HG03432 (cell line): ENCODE data around the gene CABP1.
"Not testable (repeated sequence)": the region's sequence is repeated elsewhere in the genome, so short reads cannot be mapped to it uniquely, and the experiment has no call there.

Experiments
- ATAC-seq: cut with Tn5 transposase; IDR thresholded peaks from one replicate; pipeline ENCODE4 v1.9.1; 2021; ENCODE audit warnings: mild to moderate bottlenecking, moderate library complexity; ENCODE audit not compliant: unreplicated experiment

CABP1 gene

GRCh38 chr12:120663741-120664140, 23.3 kb downstream of the CABP1 start:
- ATAC-seq = no peak

GRCh38 chr12:120666571-120667390, 26.4 kb downstream of the CABP1 start:
- ATAC-seq = no peak

GRCh38 chr12:120668091-120668867, 27.9 kb downstream of the CABP1 start:
- no peak for ATAC-seq

DNA sequence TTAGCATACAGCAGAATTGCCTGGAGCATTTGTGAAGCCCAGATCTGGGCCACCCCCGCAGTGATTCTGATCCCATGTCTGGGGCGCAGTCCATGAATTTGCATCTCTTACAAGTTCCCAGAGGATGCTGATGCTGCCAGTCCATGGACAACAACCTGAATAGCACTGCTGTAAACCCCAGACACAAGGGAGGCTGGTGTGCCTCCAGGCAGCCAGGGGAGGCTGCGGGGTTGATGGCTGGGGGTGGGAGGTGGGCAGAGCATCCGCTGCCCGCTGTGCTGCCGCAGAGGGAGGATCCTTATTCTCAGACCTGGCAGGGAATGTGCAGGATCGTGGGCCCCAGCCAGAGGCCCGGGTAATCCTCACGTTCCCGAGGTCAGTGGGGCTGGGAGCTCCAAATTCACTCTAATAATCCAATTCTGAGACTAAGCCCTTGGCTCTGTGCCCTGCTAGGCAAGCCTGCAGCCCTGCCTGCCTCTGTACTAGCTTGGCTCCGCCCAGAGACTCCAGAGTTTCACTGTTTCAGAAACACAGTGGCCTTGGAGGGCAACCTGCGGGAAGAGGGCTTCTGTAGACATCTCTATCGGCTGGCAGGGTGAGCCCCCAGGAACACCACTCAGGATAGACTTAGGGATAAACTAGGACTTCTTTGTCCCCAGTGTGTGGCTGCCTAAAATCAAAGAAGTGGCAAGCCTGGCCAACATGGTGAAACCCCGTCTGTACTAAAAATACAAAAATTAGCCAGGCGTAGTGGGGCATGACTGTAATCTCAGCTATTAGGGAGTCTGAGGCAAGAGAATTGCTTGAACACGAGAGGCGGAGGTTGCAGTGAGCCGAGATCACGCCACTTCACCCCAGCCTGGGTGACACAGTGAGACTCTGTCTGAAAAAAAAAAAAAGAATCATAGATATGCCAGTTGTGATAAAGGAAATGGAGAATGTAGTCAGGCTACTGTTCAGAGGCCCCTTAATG, 28.7 kb downstream of the CABP1 start:
- peak; percentile 69 for ATAC-seq

- ATAC-seq = not testable (repeated sequence)
Observed at GRCh38 chr12:120670237-120670636, 29.8 kb downstream of the CABP1 start.

DNA sequence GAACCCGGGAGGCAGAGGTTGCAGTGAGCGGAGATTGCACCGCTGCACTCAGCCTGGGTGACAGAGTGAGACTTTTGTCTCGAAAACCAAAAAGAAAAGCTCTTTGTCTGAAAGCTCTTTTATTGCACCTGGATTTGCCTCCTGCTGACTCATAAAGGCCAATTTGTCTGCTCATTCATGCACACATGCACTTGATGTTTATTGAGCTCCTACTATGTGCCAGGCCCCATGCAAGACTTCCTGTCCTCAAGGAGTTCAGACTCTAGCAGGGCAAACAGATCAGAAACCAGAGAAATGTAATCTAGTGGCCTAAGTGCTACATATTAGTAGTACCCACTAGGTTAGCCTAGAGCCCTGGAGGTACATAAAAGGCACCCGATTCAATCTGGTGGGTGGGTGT, 30.2 kb downstream of the CABP1 start:
- no peak for ATAC-seq

DNA sequence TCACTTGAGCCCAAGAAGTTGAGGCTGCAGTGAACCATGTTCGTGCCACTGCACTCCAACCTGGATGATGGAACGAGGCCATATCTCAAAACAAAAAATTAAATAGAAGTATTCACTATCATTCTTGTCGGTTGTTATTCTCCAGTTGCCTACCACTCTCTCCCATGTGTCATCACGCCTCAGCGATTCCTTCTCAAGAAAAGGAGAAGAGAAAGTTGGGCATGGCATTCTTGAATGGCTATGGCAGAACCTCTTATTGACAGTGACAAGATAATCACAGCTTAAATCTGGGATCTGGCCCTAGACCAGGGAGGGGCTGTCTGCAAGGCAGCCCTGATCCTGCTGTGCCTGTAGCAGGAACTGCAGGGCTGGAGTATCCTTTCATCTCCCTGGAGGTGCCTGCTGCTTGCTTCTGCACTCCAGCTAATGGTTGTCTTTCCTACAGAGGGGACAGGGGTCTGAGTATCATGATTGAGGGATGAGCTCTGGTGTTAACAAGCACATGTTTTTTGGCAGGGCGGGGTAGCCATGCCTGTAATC, 33.7 kb downstream of the CABP1 start:
- ATAC-seq = no peak

DNA sequence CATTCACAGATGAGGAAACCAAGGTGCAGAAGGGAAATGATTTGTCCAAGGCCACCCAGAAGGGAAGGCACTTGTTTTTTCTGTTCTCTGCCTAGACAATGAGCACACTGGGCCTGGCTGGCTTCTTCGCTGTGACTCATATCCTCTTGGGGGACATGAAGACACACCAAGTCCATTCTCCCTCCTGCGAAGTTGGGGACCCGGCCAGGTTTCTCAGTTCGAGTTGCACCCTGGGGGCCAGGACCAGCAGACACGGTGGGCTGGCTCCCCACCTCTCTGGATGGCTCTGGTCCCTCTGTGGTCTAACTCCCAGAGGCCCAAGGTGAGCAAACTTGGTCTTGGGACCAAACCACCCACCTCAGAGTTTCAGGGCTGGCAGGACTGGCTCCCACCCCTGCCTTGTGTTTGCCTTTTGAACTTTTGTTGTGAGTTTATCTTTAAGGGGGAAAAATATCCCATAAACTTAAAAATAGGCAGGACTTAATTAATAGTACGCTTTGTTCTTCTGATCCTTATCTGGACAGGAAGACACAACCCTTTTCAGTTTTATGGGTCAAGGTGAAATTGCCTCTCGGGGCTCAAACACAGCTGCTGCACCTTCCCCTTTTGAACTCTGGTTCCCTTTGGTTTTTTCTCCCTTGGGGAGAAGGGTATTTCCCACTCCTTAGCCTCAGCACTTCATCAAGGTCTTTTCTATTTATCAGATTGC, 37.5 kb downstream of the CABP1 start:
- peak; percentile 76 for ATAC-seq

- peak; percentile 17 for ATAC-seq
Observed at GRCh38 chr12:120678572-120678971, 38.1 kb downstream of the CABP1 start.

DNA sequence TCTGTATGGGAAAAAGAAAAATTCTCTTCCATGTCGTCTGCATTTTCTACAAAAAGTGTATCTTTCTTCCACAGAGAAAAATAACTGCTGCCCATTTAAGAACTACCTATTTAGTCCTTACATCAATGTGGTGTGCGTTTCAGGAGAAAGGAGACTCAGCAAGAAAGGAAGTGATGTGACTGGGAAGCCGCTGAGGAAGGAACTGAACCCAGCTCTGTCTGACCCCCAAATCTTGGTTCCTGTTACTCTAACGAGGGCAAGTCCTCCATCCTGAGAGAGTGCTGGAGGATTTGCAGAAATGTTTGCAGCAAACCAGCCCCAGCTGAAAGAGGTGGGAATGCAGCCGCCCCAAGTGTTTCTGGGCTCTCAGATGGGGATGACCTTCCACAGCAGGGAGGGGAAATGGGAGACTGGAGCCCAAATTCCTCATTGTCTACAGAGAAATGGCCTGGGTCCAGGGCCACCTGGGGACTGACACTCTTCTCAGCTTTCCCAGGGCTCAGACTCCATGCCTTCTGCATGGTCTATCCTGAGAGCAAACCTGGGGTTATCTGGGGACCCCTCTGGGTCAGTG, 39.8 kb downstream of the CABP1 start:
- ATAC-seq = no peak

DNA sequence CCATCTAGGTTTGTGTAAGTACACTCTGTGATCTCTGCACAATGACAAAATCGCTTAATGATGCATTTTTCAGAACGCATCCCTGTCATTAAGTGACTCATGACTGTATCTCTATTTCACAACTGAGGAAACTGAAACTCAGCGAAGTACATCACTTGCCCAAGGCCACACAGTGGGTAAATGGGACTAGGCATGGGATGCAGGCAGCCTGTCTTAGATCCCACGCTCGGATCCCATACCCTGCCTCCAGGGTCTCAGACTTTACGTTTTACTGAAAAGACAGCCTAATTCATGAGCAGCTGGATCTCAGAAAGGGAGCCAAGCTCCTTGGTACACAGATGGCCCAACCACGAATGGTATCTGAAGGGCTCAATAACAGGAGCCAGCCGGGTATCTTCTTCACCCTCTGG, 44.1 kb downstream of the CABP1 start:
- ATAC-seq = no peak

DNA sequence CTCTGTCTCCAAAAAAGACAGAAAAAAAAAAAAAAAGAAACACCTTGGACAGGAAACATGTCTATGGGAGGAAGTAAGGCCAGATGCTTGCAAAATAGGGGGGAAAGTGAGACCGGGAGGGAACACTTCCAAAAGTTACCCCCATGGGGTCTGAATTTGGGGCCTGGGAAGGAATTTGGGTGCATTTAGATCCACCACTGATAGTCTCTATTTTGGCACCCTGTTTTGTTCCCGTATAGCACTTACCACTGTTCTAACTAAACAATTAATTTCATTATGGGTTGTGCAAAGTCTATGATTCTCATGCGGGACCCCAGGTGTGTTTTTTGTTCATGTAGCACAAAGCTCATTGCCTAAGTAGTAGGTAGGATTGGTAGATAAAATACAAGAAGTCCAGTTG, 45.1 kb downstream of the CABP1 start:
- no peak for ATAC-seq

GRCh38 chr12:120686151-120686689, 45.8 kb downstream of the CABP1 start:
- peak; percentile 72 for ATAC-seq

DNA sequence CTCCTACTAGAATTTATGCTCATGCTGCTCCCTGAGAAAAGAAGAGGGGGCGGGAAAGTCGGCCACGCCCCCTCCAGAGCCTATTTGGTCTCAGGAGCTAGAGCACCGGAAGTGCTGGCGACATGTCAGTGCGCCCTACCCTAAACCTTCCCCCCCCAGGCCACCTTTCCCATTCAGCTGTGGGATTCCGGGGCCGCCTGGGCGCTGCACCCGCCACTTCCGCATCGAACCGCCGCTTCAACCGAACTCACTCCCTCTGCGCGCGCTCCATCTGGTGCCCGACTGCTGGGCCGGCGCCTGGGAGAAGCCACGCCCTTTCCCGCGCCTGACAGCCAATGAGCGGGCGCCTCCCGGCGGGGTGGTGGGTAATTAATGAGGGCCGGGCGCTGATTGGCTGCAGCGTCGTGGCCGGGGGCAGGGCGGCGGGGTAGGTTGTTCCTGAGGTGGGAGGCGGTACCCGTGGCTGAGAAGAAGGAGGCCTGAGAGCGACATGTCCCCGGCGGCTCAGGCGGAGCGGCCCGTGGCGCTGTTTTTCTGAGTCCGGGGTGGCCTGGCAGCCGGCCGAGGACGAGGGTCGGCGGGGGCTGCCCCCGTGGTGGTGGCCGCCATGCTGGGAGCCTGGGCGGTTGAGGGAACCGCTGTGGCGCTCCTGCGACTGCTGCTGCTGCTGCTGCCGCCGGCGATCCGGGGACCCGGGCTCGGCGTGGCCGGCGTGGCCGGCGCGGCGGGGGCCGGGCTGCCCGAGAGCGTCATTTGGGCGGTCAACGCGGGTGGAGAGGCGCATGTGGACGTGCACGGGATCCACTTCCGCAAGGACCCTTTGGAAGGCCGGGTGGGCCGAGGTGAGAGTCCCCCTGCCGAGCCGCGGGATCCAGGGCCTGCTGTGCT, 46.5 kb downstream of the CABP1 start, which contains the start of gene MLEC:
MLEC (plus strand) TSS at position 460 of the 888 bp plus-strand sequence; CDS start at position 608, 148 bp downstream.
- ATAC-seq = peak; percentile 78

DNA sequence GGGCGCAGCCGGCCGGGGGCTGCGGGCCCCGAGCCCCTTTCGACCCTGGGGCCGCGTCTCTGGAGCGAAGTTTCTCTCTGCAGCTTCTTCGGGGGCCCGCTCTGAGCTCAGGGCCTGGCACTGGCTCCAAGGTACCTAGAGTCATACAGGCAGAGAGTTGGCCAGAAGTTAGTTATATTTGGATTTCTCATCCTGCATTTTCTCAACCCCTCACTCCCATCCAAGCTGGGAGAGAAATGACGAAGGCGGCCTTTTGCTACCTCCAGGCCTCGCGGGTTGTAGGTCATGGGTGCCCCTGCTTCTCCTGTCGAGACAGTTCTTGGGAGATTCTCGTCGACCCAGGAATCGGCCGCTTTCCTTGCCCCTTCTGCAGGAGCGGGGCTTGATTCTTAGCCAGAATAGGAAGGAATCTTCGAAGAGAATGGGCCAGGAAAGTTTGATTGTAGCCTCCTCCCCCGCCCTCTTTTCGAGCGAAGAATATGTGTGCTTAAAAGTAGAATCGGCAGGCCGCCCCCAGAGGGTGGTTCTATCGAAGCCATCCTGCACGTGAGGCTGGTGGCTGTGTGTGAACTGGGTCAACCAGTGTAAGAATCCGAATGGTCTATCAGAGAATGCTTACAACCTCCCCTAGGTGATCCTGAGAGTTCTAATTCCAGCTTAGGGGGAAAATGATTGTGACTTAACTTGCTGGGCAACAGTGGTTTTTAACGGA, 47.3 kb downstream of the CABP1 start:
- ATAC-seq = no peak

- no peak for ATAC-seq
Observed at GRCh38 chr12:120688527-120689071, 48.2 kb downstream of the CABP1 start.

- ATAC-seq = no peak
Observed at GRCh38 chr12:120689397-120690082, 49.1 kb downstream of the CABP1 start.
